ENCODE data around the gene NUP153. TPM values are rescaled to one million over a fixed set of nuclear protein-coding genes. Genes with fewer than 3 reads are reported as not detected.

NUP153 gene
- total and polyA plus RNA-seq, 10 of the 15 experiments (the other 5 are each of a cell fraction or from before 2014, with no cell fraction given), result 13.9 to 77.7 (median 56.2) TPM

- WGBS (ENCODE audit: insufficient coverage, insufficient replicate concordance, low lambda C conversion rate, missing lambda C conversion rate), result 20% methylated on average over 7 of the region's 7 CpGs
- no peaks in the 10 kb centered on the region for H3K79me2 ChIP-seq (ENCODE audit: control insufficient read depth, insufficient read depth, low read length)
- ATAC-seq (peak; percentile 87), DNase-seq (ENCODE audit: low read depth, low spot score) (no peak), FAIRE-seq (peak; percentile 75)
- H3K4me1 ChIP-seq (ENCODE audit: control insufficient read depth, insufficient read depth, low read length), result no peaks in the 10 kb centered on the region
- intact Hi-C loops (cut with micrococcal nuclease; ENCODE audit: unreplicated experiment) (loop anchor here (1.0 kb wide), 3 partner anchors 220 to 428 kb away; no protein-coding TSS in a partner anchor), in situ Hi-C loops (cut with MboI) (loop anchor here (5.0 kb wide), 1 partner anchor 427 kb away; no protein-coding TSS in a partner anchor)
- H3K4me2 ChIP-seq (ENCODE audit: control insufficient read depth, insufficient read depth), result no peak overlapping the region
- H3K9ac ChIP-seq (ENCODE audit: control insufficient read depth, insufficient read depth, low read length), result no peak overlapping the region
- H3K9me3 ChIP-seq (replicated peaks; ENCODE audit: control insufficient read depth, insufficient read depth, low read length), result no peaks in the 10 kb centered on the region; the same call in 2 of the 3 replicates
- H3K27me3 ChIP-seq (replicated peaks in 1 of 2; ENCODE audit: control insufficient read depth in 2 of 2, insufficient read depth in 2 of 2, low read length in 1 of 2), result no peaks in the 10 kb centered on the region
- TF ChIP-seq IRF3 (IDR thresholded peaks at IDR 0.05) (no peak), ZNF24 (IDR thresholded peaks at IDR 0.05) (0 out of 2 replicates have a peak, but pooled peaks have one; percentile 48), E2F8 (IDR thresholded peaks at IDR 0.05; ENCODE audit: low read depth, partially characterized antibody) (no peak), SMC3 (IDR thresholded peaks at IDR 0.05; ENCODE audit: borderline replicate concordance, low read length) (peak; percentile 68; the same call in 1 of the 2 replicates), RAD21 (IDR thresholded peaks at IDR 0.05; ENCODE audit: insufficient read depth, low read depth, low read length) (peak; percentile 68), NR2C1 (IDR thresholded peaks at IDR 0.05) (no peak), CTCF (IDR thresholded peaks at IDR 0.05 in 2 of 3, conservative IDR thresholded peaks at IDR 0.05 in 1 of 3; ENCODE audit: control insufficient read depth in 2 of 3, extremely low read depth in 1 of 3, insufficient read depth in 1 of 3, low read depth in 3 of 3, low read length in 3 of 3) (peak; percentile 14 to 58 (median 58); a peak in 5 of 6 replicates), SKIL (IDR thresholded peaks at IDR 0.05; ENCODE audit: low read depth, poor library complexity, severe bottlenecking) (peak; percentile 79), ZNF592 (IDR thresholded peaks at IDR 0.05) (peak; percentile 74; the same call in 1 of the 2 replicates)
- H3K36me3 ChIP-seq (ENCODE audit: control insufficient read depth in 2 of 2, insufficient read depth in 2 of 2, low read length in 1 of 2), result no peaks in the 10 kb centered on the region
- no peak overlapping the region for H2AFZ ChIP-seq (ENCODE audit: control insufficient read depth, low read depth, low read length)
- ChIA-PET POLR2A (no interaction called here), SMC1A (ENCODE audit: uncharacterized antibody, unreplicated experiment) (interaction anchor here (0.5 to 6.2 kb wide), 26 partner anchors 11 to 427 kb away, joined by 3 to 60 read pairs (median 3); no protein-coding TSS in a partner anchor), RAD21 (ENCODE audit: unreplicated experiment) (interaction anchor here (0.5 to 1.7 kb wide), 24 partner anchors 24 to 1136 kb away, joined by 3 to 27 read pairs (median 3); no protein-coding TSS in a partner anchor), CTCF (interaction anchor here (0.6 to 5.6 kb wide), 38 partner anchors 9 to 919 kb away, joined by 3 to 70 read pairs (median 4); partner anchors contain the start of gene FAM8A1)
- no TSS peak for BruUV-seq (replicated peaks)
- no peak overlapping the region for H3K27ac ChIP-seq (ENCODE audit: control insufficient read depth, insufficient read depth)
- no peak overlapping the region for H3K4me3 ChIP-seq
- no peaks in the 10 kb centered on the region for H4K20me1 ChIP-seq (ENCODE audit: control insufficient read depth, insufficient read depth)
Measured at GRCh38 chr6:17584241-17584803, 122.4 kb downstream of the NUP153 start.

Data from GM12878 (cell line).